ENCODE data around the gene RPL19. TPM values are rescaled to one million over a fixed set of nuclear protein-coding genes. Genes with fewer than 3 reads are reported as not detected.

RPL19 gene
- polyA plus RNA-seq, 1 donor (not counting 4 experiments of a cell fraction or from before 2014, with no cell fraction given) = 1,957 TPM

- H4K20me1 ChIP-seq (ENCODE audit: control insufficient read depth, extremely low read depth, insufficient read depth, low read length) = peaks cover 7% of the 10 kb centered on the region
- dilution Hi-C loops (cut with MboI; ENCODE audit: extremely low pct_ligation_motif_present, low sequenced_read_pairs) = no loop called here
Measured at GRCh38 chr17:39197380-39198185, 2.5 kb upstream of the RPL19 start, which contains the start of gene CACNB1. Gene CACNB1, minus strand, starts transcription at chr17:39197669. Its CDS starts 174 bp downstream, at chr17:39197495.

GRCh38 chr17:39198186-39198566 lies 1.9 kb upstream of the RPL19 start:
- dilution Hi-C loops (cut with MboI; ENCODE audit: extremely low pct_ligation_motif_present, low sequenced_read_pairs) = no loop called here
- no peak overlapping the region for H3K4me3 ChIP-seq (ENCODE audit: control insufficient read depth in 2 of 3, extremely low read depth in 1 of 3, insufficient read depth in 2 of 3, low read depth in 1 of 3, low read length in 3 of 3)
- H3K36me3 ChIP-seq (ENCODE audit: control insufficient read depth in 2 of 2, extremely low read depth in 1 of 2, insufficient read depth in 2 of 2, low read length in 2 of 2) = peaks cover 12 to 18% of the 10 kb centered on the region in 2 experiments
- H2AFZ ChIP-seq (ENCODE audit: control insufficient read depth, low read length) = no peak overlapping the region
- no peak overlapping the region for H3K9ac ChIP-seq (ENCODE audit: control insufficient read depth, extremely low read depth, insufficient read depth, low read length)
- TF ChIP-seq CTCF (optimal IDR thresholded peaks at IDR 0.05 in 1 of 3, IDR thresholded peaks at IDR 0.05 in 1 of 3, conservative IDR thresholded peaks at IDR 0.05 in 1 of 3; ENCODE audit: extremely low read depth in 1 of 3, insufficient read depth in 2 of 3, low read length in 3 of 3) (no peak), EZH2 (IDR thresholded peaks at IDR 0.05; ENCODE audit: low read length) (no peak)
- H3K79me2 ChIP-seq (ENCODE audit: control insufficient read depth, insufficient read depth, low read length) = peaks cover 47% of the 10 kb centered on the region
- no peaks in the 10 kb centered on the region for H3K27me3 ChIP-seq (ENCODE audit: control insufficient read depth, extremely low read depth, insufficient read depth, low read length)
- no peaks in the 10 kb centered on the region for H3K9me1 ChIP-seq (ENCODE audit: control insufficient read depth, extremely low read depth, insufficient read depth, low read length)
- H3K27ac ChIP-seq (ENCODE audit: control insufficient read depth, insufficient read depth, low read length) = no peak overlapping the region
- DNase-seq (ENCODE audit: low read depth, low spot score) (no peak), FAIRE-seq (no peak)
- peaks cover 10% of the 10 kb centered on the region for H4K20me1 ChIP-seq (ENCODE audit: control insufficient read depth, extremely low read depth, insufficient read depth, low read length)
- H3K9me3 ChIP-seq (ENCODE audit: control insufficient read depth, low read depth, low read length) = no peaks in the 10 kb centered on the region
- H3K4me1 ChIP-seq (ENCODE audit: control insufficient read depth, extremely low read depth, insufficient read depth, low read length) = peaks cover 26% of the 10 kb centered on the region
- H3K4me2 ChIP-seq (ENCODE audit: control insufficient read depth, extremely low read depth, insufficient read depth, low read depth, low read length) = no peak overlapping the region

More at GRCh38 chr17:39197380-39198185, 2.5 kb upstream of the RPL19 start, which contains the start of gene CACNB1:
- Histone ChIP-seq H3K9ac (ENCODE audit: control insufficient read depth, extremely low read depth, insufficient read depth, low read length) (peak within 1 kb of the TSS; percentile 66), H3K27me3 (ENCODE audit: control insufficient read depth, extremely low read depth, insufficient read depth, low read length) (no peaks in the 10 kb centered on the region), H3K4me2 (ENCODE audit: control insufficient read depth, extremely low read depth, insufficient read depth, low read depth, low read length) (peak within 1 kb of the TSS; percentile 80), H3K4me3 (ENCODE audit: control insufficient read depth in 2 of 3, extremely low read depth in 1 of 3, insufficient read depth in 2 of 3, low read depth in 1 of 3, low read length in 3 of 3) (peak within 1 kb of the TSS; percentile 65 to 75 (median 72)), H3K9me3 (ENCODE audit: control insufficient read depth, low read depth, low read length) (no peaks in the 10 kb centered on the region), H3K79me2 (ENCODE audit: control insufficient read depth, insufficient read depth, low read length) (peaks cover 47% of the 10 kb centered on the region), H3K4me1 (ENCODE audit: control insufficient read depth, extremely low read depth, insufficient read depth, low read length) (peaks cover 26% of the 10 kb centered on the region), H3K9me1 (ENCODE audit: control insufficient read depth, extremely low read depth, insufficient read depth, low read length) (no peaks in the 10 kb centered on the region), H3K36me3 (ENCODE audit: control insufficient read depth in 2 of 2, extremely low read depth in 1 of 2, insufficient read depth in 2 of 2, low read length in 2 of 2) (peaks cover 8 to 19% of the 10 kb centered on the region in 2 experiments), H2AFZ (ENCODE audit: control insufficient read depth, low read length) (peak within 1 kb of the TSS; percentile 52), H3K27ac (ENCODE audit: control insufficient read depth, insufficient read depth, low read length) (peak within 1 kb of the TSS; percentile 11)
- DNase-seq (ENCODE audit: low read depth, low spot score) (no peak), FAIRE-seq (no peak)
- TF ChIP-seq CTCF (optimal IDR thresholded peaks at IDR 0.05 in 1 of 3, IDR thresholded peaks at IDR 0.05 in 1 of 3, conservative IDR thresholded peaks at IDR 0.05 in 1 of 3; ENCODE audit: extremely low read depth in 1 of 3, insufficient read depth in 2 of 3, low read length in 3 of 3) (no peak), EZH2 (IDR thresholded peaks at IDR 0.05; ENCODE audit: low read length) (no peak)

Data from keratinocyte (primary cell).